Osteoblast (primary cell): ENCODE data around the gene ANKRD40CL. TPM values are rescaled to one million over a fixed set of nuclear protein-coding genes. Genes with fewer than 3 reads are reported as not detected.
A peak's percentile ranks its signal among the peaks of the same experiment; 100 is the strongest.

Experiments
- DNase-seq: peaks from one replicate; pipeline ENCODE4 v3.0.0; 2011; ENCODE audit warnings: low spot score, mixed read lengths; ENCODE audit not compliant: insufficient read length; ENCODE audit errors: missing footprints
- H2AFZ ChIP-seq: 2 replicates; pipeline ENCODE4 v1.6.0; 2011; ENCODE audit warnings: mild to moderate bottlenecking, low read length
- H3K27ac ChIP-seq: 2 replicates; pipeline ENCODE4 v1.5.1; 2011; ENCODE audit warnings: mild to moderate bottlenecking, low read depth, low read length, moderate library complexity
- H3K27me3 ChIP-seq: 2 replicates; pipeline ENCODE4 v1.6.0; 2012; ENCODE audit warnings: mild to moderate bottlenecking, control low read depth, inconsistent platforms, low read length, moderate library complexity; ENCODE audit not compliant: insufficient read depth
- H3K36me3 ChIP-seq: 2 replicates; pipeline ENCODE4 v1.5.1; 2011; ENCODE audit warnings: mild to moderate bottlenecking, low read length, control low read depth, moderate library complexity; ENCODE audit not compliant: insufficient read depth
- H3K4me1 ChIP-seq: 2 replicates; pipeline ENCODE4 v1.5.1; 2011; ENCODE audit warnings: mild to moderate bottlenecking, low read length, control low read depth, moderate library complexity; ENCODE audit not compliant: insufficient read depth
- H3K4me2 ChIP-seq: 2 replicates; pipeline ENCODE4 v1.6.0; 2011; ENCODE audit warnings: mild to moderate bottlenecking, low read length; ENCODE audit not compliant: insufficient read depth
- H3K4me3 ChIP-seq: fragments of 200-600 bp; sonication (generic); 3 replicates; pipeline ENCODE4 v1.5.1; 2012; ENCODE audit warnings: mild to moderate bottlenecking, low read length, inconsistent platforms; ENCODE audit not compliant: insufficient read depth
- H3K79me2 ChIP-seq: 2 replicates; pipeline ENCODE4 v1.6.0; 2012; ENCODE audit warnings: mild to moderate bottlenecking, low read length, control low read depth, inconsistent platforms; ENCODE audit not compliant: insufficient read depth
- H3K9me3 ChIP-seq: 2 replicates; pipeline ENCODE4 v1.5.1; 2011; ENCODE audit warnings: low read depth, low read length, control low read depth
- H4K20me1 ChIP-seq: 2 replicates; pipeline ENCODE4 v1.6.0; 2012; ENCODE audit warnings: mild to moderate bottlenecking, low read length, control low read depth; ENCODE audit not compliant: insufficient read depth
- total RNA-seq: library from RNA; depleted of rRNA; stranded (reverse); fragments of >200 nt; gene quantifications from 2 replicates; pipeline ENCODE4 v1.2.3, GENCODE V29; 2012
- TF ChIP-seq, protein P1 (sequence below): IDR thresholded peaks from 2 replicates; pipeline ENCODE4 v1.5.1; 2011; ENCODE audit warnings: mild to moderate bottlenecking, low read depth, low read length, moderate library complexity; ENCODE audit errors: extremely low read depth

The ANKRD40CL gene
- total RNA-seq, 1 donor = 0.36 TPM

DNA sequence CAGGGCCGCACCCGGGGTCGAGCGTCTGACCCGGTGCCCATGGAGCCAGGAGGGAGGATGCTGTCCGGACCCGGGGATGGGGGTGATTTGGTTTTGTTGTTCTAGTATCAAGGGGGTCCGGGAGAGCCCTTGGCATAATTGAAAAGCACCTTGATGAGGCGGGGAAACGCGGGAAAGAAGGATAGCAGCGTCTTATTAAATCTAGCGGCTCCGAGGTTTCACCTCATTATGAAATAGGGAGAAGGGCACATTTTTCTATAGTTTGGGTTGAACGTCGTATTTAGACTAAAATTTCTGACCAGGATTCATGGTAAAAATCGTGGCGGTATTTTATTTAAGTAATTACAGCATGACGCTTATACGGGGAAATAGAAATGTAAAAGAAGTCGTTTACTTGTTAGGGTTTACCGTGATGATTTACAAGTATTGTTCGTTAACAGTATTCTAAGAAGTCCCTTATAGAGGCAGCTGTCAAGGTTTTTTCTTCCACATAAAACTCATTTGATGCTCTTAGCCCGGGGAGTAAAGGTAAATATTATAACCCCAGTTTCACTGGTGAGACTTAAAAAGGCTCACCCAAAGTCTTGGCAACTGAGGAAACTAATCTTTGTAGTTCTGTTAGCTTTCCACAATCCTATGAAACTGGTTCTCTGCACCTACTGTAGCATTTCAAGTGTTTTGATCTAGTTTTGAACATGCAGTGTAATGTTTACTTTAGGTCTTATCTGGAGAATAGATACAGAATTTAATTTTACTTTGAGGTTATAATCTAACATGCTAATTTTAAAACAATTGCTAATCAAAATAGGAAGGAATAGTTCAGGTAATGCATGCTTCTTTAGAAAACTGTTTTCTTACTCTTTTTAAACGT is 47.2 kb downstream of the ANKRD40CL start:
- Histone ChIP-seq H3K36me3 (no peaks in the 10 kb centered on the region), H3K27ac (peak overlapping the region; percentile 95), H3K4me3 (peak overlapping the region; percentile 80), H3K9me3 (no peaks in the 10 kb centered on the region), H2AFZ (no peak overlapping the region), H3K4me1 (peaks cover 35% of the 10 kb centered on the region), H3K79me2 (peaks cover 58% of the 10 kb centered on the region), H3K4me2 (peak overlapping the region; percentile 92), H4K20me1 (peaks cover 52% of the 10 kb centered on the region), H3K27me3 (no peaks in the 10 kb centered on the region)
- TF ChIP-seq, protein P1, sequence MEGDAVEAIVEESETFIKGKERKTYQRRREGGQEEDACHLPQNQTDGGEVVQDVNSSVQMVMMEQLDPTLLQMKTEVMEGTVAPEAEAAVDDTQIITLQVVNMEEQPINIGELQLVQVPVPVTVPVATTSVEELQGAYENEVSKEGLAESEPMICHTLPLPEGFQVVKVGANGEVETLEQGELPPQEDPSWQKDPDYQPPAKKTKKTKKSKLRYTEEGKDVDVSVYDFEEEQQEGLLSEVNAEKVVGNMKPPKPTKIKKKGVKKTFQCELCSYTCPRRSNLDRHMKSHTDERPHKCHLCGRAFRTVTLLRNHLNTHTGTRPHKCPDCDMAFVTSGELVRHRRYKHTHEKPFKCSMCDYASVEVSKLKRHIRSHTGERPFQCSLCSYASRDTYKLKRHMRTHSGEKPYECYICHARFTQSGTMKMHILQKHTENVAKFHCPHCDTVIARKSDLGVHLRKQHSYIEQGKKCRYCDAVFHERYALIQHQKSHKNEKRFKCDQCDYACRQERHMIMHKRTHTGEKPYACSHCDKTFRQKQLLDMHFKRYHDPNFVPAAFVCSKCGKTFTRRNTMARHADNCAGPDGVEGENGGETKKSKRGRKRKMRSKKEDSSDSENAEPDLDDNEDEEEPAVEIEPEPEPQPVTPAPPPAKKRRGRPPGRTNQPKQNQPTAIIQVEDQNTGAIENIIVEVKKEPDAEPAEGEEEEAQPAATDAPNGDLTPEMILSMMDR = no peak
- DNase-seq = no peak

DNA sequence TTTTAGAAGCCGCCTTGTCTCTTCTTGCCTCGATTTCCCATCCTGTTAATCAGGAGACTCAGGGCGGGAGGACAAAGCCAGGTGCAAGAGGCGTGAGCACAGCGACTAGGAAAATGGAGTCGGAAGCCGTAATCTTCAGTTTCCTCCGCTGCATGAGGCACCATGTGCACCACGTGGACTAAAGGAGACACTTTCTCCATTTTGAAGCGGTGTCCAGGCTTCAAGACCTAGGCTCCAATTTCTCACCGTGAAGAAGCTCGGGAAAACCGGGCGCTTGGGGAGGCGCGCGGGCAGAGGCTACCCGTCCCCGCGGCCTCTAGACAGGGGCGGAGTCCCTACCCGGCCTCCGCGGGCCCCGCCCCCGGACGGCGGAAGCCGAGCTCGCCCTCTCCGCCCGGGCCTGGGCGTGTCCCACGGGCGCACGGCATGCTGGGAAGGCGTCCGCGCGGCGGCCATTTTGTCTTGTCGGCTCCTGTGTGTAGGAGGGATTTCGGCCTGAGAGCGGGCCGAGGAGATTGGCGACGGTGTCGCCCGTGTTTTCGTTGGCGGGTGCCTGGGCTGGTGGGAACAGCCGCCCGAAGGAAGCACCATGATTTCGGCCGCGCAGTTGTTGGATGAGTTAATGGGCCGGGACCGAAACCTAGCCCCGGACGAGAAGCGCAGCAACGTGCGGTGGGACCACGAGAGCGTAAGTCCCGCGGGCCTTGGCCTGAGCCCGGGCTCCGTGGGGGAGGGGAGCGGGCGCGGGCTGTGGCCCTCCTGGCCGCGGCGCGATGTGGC is 48.0 kb downstream of the ANKRD40CL start, which contains the start of gene LUC7L3:
Gene LUC7L3 (plus strand): TSS at position 460 of the 780 bp plus-strand sequence. CDS start 130 bp downstream, at position 590.
- peak; percentile 99 for DNase-seq
- Histone ChIP-seq H3K4me2 (peak within 1 kb of the TSS; percentile 92), H3K4me3 (peak within 1 kb of the TSS; percentile 80), H3K27me3 (no peaks in the 10 kb centered on the region), H3K4me1 (peaks cover 35% of the 10 kb centered on the region), H2AFZ (peak within 1 kb of the TSS; percentile 98), H3K36me3 (no peaks in the 10 kb centered on the region), H4K20me1 (peaks cover 45% of the 10 kb centered on the region), H3K27ac (peak within 1 kb of the TSS; percentile 95), H3K79me2 (peaks cover 50% of the 10 kb centered on the region), H3K9me3 (no peaks in the 10 kb centered on the region)
- TF ChIP-seq, protein P1 = no peak

DNA sequence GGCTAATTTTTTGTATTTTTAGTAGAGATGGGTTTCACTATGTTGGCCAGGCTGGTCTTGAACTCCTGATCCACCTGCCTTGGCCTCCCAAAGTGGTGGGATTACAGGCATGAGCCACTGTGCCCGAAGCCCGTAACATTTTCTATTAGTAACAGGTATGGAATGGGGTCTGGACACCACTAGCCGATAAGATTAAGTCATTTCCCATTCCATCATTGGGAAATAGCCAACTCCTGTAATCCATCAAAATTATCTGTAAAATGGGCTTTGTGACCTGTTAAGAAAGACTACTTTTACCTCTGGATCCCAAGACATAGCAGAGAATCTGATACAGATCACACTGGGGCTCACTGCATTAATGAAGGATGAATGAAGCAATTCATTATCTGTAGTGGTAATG is 51.8 kb downstream of the ANKRD40CL start:
- no peaks in the 10 kb centered on the region for H3K9me3 ChIP-seq
- H4K20me1 ChIP-seq = peaks cover 9% of the 10 kb centered on the region
- no peak overlapping the region for H2AFZ ChIP-seq
- no peak overlapping the region for H3K4me2 ChIP-seq
- H3K4me1 ChIP-seq = peaks cover 4% of the 10 kb centered on the region
- no peak for DNase-seq
- peaks cover 11% of the 10 kb centered on the region for H3K79me2 ChIP-seq
- no peak overlapping the region for H3K27ac ChIP-seq
- no peaks in the 10 kb centered on the region for H3K36me3 ChIP-seq
- no peaks in the 10 kb centered on the region for H3K27me3 ChIP-seq
- TF ChIP-seq, protein P1 = no peak
- no peak overlapping the region for H3K4me3 ChIP-seq

DNA sequence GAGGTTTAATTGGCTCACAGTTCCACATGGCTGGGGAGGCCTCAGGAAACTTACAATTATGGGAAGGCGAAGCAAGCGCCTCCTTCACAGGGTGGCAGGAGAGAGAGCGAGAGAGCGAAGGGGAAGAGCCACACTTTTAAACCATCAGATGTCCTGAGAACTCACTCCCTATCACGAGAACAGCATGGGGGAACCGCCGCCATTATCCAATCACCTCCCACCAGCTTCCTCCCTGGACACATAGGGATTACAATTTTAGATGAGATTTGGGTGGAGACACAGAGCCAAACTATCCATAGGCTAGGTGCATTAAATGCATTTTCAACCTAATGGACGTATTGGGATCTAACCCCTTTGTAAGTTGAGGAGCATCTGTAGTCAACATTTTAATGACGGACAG is 54.7 kb downstream of the ANKRD40CL start:
- no peak for DNase-seq
- Histone ChIP-seq H3K79me2 (peaks cover 7% of the 10 kb centered on the region), H3K4me1 (peaks cover 15% of the 10 kb centered on the region), H3K4me2 (no peak overlapping the region), H3K36me3 (no peaks in the 10 kb centered on the region), H3K4me3 (no peak overlapping the region), H3K27ac (no peak overlapping the region), H3K9me3 (no peaks in the 10 kb centered on the region), H2AFZ (no peak overlapping the region), H3K27me3 (no peaks in the 10 kb centered on the region), H4K20me1 (no peaks in the 10 kb centered on the region)
- TF ChIP-seq, protein P1 = no peak
